GM19025 (cell line): Measurements from ENCODE around the gene IL32.
"Not testable (repeated sequence)": the region's sequence is repeated elsewhere in the genome, so short reads cannot be mapped to it uniquely, and the experiment has no call there.

Experiments used
- ATAC-seq: cut with Tn5 transposase; IDR thresholded peaks from one replicate; pipeline ENCODE4 v1.9.1; 2021; ENCODE audit warnings: mild to moderate bottlenecking, low read depth, moderate library complexity; ENCODE audit not compliant: unreplicated experiment

The IL32 gene

DNA sequence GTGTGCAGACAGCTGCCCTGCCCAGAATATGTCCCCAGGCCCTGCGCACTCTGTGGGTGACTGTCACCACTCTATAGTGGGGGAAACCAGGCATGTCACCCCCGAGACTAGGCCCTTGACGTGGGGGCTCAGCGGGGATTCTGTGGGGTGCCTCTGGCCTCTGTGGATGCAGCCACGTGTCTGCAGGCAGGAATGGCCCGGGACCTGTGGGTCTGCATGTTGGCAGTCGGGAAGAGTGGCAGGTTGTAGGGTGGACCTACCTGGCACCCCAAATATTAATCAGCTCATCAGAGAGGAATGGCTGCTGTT, 954 bp downstream of the IL32 start:
- ATAC-seq, result no peak

DNA sequence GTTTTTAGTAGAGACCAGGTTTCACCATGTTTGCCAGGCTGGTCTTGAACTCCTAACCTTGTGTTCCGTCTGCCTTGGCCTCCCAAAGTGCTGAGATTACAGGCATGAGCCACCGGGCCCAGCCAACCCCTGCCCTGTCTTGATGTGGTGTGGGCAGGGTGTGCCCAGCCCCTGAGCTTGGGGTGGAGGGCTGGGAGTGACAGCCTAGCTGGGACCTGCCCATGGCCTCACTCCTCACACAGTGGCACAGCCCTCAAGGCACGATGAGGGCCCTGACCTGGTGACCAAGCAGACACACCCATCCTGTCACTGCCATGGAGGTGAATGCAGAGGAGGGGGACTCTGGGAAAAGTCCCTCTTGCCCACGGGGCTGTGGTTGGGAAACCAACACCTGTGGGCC, 3.0 kb downstream of the IL32 start:
- no peak for ATAC-seq

DNA sequence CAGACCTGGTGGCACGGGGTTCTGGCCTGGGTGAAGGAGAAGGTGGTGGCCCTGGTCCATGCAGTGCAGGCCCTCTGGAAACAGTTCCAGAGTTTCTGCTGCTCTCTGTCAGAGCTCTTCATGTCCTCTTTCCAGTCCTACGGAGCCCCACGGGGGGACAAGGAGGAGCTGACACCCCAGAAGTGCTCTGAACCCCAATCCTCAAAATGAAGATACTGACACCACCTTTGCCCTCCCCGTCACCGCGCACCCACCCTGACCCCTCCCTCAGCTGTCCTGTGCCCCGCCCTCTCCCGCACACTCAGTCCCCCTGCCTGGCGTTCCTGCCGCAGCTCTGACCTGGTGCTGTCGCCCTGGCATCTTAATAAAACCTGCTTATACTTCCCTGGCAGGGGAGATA, 3.7 kb downstream of the IL32 start:
- not testable (repeated sequence) for ATAC-seq

DNA sequence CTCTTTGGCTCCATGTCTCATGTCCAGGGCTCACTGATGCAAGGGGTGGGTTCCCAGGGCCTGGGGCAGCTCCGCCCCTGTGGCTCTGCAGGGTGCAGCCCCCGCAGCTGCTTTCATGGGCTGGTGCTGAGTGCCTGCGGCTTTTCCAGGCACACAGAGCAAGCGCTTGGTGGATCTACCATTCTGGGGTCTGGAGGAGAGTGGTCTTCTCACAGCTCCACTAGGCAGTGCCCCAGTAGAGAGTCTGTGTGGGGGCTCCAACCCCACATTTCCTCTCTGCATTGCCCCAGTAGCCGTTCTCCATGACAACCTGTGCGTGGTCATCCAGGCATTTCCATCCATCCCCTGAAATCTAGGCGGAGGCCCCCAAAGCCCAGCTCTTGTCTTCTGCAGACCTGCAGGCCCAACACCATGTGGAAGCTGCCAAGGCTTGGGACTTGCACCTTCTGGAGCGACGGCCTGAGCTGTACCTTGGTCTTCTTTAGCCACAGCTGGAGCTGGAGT, 5.2 kb downstream of the IL32 start:
- ATAC-seq, result no peak

DNA sequence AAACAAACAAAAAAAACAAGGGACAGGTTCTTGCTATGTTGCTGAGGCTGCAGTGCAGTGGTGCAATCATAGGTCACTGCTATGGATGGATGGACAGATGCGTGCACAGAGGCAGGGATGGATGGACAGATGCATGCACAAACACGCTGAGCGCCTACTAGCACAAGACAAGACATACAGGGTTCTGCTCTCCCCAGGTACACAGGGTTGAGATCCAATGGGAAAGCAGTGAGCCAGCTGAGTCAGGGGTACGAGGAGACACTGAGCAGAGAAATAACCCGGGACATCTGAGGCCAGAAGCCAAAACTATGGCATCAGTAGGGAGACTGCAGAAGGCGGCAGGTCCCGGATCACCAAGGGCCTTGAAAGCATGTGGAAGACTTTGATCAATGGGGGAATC, 6.2 kb downstream of the IL32 start:
- ATAC-seq, result no peak

DNA sequence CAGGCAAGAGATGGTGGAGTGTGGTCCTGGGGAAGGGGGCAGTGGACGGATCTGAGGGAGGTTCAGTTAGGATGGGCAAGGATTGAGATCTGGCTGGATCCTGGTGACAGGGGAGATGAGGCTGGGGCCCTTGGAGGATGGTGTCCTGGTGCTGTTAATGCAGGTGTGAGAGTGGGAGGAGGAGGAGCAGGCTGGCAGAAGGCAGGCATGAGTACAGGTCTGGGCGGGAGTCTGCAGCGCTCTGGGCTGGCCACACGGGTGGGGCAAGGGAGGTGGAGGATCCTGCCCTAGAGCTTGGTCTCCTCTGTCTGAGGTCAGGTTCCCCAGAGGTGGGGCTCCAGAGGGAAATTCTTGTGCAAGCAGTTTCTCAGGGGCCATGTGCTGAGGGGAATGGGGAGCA, 6.7 kb downstream of the IL32 start:
- ATAC-seq, result not testable (repeated sequence)

DNA sequence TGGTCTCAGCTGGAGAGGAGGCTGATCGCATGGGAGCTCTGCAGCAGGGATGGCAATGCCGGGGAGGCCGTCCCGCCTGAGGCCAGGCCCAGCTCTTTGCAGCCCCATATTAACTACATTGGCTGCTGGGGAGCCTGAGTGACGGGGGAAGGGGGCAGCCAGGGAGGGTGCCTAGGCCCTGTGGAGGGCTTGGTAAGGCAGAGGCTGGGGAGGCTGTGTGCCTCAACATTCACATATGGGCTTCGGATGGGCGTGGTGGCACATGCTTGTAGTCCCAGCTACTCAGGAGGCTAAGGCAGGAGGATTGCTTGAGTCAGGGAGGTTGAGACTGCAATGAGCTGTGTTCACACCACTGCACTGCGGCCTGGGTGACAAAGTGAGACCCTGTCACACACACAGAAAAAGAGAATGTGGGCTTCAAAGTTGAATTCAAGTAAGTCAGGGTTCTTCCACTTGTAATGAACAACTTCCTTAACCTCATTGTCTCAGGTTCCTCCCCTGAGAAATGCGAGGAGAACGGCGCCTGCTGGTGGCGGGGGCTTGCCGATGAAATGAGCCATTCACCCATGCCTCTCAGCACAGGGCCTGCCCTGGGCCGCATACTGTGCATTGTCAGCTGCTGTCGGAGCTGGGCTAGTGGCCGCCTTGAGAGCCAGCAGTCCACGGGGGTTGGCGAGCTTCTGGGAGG, 7.3 kb downstream of the IL32 start:
- ATAC-seq, result not testable (repeated sequence)

DNA sequence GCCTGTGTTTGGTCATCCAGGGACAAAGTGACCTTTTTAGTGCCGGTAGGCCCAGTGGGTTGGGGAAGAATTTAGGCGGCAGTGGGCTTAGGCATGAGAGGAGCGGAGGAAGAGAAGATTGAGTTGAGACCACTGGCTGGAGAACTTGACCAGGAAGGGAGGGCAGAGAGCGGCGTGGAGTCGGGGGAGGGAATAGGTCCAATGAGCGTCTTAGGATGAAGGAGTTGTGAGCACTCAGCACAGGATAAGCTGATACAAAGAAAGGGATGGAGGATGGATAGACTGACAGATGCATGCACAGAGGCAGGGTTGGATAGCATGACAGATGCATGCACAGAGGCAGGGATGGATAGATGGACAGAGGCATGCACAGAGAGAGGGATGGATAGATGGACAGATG, 8.0 kb downstream of the IL32 start:
- no peak for ATAC-seq

DNA sequence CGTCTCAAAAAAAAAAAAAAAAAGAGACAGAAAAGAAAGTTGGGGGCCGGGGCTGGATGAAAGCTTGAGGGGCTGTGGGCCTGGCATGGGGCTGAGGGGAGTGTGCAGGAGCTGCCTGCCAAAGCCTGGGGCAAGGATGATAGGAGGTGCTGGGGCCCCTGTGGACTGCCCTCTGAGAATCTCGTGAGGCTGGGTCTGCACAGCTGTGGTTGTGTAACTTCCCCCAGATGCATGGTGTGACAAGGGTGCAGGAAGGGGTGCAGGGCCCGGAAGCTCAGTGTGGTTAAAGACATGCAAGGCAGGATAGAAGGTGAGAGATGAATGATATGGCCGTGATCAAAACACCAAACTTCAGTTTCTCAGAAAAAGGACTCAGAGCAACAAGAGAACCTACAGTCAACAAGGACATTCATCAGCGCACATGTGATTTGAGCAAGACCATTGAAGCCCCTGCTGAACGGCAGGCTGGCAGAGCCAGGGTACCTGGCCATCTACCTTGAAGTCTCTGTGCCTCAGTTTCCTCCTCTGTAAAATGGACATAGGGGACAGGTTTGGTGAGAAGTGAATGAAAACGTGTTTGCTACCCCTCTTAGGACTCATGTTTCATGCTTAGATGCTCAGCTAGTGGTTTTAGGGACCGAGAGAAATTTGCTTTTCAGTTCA, 9.6 kb downstream of the IL32 start:
- ATAC-seq, result no peak

DNA sequence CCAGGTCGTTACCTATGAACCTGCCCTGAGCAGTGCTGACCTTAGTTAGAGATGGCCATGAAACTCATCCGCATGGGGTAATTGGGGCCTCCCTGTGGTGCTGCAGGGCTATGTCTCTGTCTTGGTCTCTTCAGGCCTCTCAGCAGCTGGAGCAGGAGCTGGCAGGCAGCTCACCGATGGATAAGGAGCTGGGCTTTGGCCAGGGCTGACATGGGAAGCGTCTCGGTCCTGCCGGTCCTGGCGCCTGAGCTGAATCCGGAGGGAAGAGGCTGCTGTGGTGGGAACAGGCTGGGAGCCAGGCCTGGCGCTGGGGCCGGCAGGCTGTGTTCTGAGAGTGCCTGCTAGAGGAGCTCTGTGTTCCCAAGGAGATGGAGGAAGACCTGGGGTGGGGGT, 10.1 kb downstream of the IL32 start:
- no peak for ATAC-seq

DNA sequence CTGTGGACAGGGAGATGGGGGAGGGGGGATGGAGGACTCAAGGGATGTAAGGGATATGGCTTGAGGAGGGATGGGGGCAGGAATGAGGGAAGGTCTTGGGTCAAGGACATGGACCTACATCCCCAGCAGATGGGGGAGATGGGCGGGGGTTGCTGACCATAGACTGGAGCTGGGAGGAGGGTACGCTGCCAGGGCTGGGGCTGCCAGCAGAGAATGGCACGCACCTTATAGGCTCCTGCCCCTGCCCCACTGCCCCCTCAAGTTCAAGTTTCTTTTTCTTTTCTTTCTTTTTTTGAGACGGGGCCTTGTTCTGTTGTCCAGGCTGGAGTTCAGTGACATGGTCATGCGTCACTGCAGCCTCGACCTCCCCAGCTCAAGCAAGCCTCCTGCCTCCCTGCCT, 10.5 kb downstream of the IL32 start:
- ATAC-seq, result not testable (repeated sequence)

DNA sequence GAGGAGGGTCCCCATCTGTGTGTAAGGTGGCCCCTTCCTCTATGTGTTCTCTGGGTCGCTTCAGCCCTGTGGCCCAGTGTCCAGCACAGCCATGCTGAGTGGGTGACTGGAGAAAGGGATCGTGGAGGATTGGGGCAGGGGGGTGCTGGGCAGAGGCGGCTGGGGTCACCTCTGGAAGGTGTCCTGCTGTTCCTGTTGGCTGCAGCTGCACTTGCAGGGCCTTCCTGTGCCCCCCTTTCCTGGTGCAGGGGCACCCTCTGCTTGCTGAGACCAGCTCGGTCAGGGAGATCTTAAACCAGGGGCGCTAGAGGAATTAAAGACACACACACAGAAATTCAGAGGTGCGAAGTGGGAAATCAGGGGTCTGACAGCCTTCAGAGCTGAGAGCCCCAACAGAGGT, 11.1 kb downstream of the IL32 start:
- ATAC-seq, result no peak

DNA sequence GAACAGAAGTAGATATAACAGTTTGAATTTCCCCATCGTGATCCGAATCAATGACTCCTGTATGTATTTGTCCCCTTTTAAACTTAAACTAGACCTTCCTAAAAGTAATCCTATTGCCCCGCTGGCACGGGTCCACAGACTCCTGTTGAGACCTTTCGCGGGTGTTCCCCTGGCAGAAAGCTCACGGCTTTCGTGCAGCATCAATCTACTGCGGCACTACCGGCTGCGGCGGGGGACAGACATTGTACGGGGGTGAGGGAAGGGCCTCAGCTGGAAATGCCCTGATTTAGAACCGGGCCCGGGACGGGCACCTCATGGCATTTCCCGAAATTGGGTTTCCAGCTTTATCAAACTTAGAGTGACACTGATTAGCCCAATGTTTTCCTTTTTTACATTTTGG, 14.6 kb downstream of the IL32 start:
- ATAC-seq, result no peak

DNA sequence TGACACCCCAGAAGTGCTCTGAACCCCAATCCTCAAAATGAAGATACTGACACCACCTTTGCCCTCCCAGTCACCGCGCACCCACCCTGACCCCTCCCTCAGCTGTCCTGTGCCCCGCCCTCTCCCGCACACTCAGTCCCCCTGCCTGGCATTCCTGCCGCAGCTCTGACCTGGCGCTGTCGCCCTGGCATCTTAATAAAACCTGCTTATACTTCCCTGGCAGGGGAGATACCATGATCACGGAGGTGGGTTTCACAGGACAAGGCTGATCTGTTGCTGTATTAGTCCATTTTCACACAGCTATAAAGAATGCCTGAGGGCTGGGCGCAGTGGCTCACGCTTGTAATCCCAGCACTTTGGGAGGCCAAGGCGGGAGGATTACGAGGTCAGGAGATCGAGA, 16.5 kb downstream of the IL32 start:
- ATAC-seq, result not testable (repeated sequence)

DNA sequence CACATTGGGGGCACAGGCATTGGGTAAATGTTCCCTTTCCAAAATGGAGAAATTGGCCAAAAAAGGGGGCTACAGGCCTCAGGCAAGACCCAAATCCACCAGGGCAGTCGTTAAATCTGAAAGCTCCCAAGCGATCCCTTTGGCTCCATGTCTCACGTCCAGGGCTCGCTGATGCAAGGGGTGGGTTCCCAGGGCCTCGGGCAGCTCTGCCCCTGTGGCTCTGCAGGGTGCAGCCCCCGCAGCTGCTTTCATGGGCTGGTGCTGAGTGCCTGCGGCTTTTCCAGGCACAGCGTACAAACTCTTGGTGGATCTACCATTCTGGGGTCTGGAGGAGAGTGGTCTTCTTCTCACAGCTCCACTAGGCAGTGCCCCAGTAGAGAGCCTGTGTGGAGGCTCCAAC, 18.0 kb downstream of the IL32 start:
- ATAC-seq, result not testable (repeated sequence)

DNA sequence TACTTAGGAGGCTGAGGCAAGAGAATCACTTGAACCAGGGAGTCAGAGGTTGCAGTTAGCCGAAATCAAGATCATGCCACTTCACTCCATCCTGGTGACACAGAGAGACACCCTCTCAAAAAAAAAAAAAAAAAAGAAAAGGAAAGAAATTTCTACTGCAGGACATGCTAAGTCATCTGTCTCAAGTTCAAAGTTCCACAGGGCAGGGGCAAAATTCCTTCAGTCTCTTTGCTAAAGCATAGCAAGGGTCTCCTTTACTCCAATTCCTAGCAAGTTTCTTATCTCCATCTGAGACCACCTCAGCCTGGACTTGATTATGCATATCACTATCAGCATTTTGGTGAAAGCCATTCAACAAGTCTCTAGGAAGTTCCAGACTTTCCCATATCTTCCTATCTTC, 19.1 kb downstream of the IL32 start:
- ATAC-seq, result no peak

DNA sequence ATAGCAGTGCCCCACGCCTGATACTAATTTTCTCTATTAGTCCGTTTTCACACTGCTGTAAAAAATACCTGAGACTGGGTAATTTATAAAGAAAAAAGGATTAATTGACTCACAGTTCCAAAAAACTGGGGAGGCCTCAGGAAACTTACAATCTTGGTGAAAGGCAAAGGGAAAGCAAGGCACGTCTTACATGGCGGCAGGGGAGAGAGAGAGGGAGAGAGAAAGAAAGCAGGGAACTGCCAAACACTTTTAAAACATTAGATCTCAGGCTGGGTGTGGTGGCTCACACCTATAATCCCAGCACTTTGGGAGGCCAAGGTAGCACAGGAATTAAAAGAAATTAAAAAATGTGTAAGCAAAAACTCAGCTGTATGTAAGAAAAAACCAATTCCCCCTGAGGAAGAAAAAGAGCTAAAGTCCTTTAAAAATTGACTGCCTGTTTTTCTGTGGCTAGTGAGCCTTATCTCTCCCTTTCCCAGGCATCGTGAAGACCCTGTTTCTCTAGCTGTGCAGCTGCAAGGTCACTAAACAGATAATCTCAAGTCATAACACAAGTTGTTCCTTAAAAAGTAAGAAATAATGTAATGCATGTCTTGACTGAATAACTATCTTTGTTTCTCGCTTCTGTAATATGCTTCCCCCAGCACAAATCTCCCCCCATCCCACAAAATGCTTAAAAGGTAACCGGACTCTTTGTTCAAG, 19.7 kb downstream of the IL32 start:
- ATAC-seq, result no peak

DNA sequence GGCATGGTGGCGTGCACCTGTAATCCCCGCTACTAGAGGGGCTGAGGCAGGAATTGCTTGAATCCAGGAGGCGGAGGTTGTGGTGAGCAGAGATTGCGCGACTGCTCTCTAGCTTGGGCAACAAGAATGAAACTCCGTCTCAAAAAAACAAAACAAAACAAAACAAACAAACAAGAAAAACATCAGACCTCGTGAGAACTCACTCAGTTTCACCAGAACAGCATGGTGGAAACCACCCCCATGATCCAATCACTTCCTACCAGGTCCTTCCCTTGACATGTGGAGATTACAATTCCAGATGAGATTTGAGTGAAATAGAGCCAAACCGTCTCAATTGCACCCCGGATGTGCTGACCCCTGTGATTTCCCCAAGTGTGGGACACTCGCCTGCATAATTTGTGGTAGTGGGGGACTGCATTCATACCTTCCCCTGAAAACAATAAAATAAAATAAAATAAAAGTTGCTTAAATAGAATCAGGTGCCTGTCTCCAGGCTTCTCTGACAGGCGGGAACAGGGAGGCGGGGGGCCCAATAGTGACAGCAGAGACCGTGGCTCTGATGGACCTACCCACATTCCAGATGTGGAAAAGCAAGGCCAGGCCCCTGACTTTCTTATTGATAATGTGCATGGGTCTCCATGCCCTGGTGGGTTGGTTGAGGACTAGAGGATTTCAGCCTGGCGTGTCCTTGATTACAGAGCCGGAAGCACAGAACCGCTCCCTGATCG, 20.6 kb downstream of the IL32 start:
- ATAC-seq, result no peak

DNA sequence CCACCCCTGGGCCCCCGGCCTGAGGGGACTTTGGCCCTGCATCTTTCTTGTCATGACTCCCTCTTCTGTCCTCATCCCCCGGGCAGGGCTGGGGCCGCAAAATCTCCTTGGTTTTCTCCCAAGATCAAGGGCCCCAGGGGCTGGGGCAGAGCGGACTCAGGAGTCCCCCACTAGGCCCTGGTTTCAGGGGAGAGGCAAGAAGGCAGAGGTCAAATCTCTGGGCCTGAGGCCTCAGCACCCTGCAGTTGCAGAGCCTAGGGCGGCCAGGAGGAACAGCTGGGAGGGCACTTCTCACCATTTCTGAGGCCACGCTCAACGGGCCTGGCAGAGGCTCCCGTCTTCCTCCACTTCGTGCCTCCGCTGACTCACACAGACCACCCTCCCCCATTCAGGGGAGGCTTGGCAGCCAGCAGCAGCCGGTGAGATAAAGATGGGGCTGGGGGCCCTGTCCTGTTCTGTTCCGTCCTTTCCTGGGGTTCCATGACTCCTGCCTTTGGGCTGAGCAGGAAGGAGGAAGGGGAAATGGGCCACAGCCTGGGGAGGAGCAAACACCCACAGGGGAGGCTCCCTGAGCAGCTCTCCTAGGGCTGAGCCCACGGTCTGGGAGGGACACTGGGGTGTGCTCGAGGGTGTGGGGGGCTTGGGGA, 21.3 kb downstream of the IL32 start:
- ATAC-seq, result no peak
